Measurements from ENCODE around the gene SNX24. TPM values are rescaled to one million over a fixed set of nuclear protein-coding genes. Genes with fewer than 3 reads are reported as not detected.

The SNX24 gene
- total and polyA plus RNA-seq, 4 donors, result 6.3 to 10.1 (median 9.1) TPM

- TF ChIP-seq MAX (IDR thresholded peaks at IDR 0.05) (no peak), GABPA (IDR thresholded peaks at IDR 0.05 in 1 of 2, conservative IDR thresholded peaks at IDR 0.05 in 1 of 2) (no peak)
Observed at GRCh38 chr5:122959740-122960445, 114.5 kb downstream of the SNX24 start (continued).

GRCh38 chr5:122963305-122963704 is 117.9 kb downstream of the SNX24 start:
- Histone ChIP-seq H3K9me3 (ENCODE audit: control insufficient read depth in 4 of 4, low read length in 3 of 4) (no peaks in the 10 kb centered on the region), H3K27ac (ENCODE audit: low read depth in 1 of 2, low read length in 2 of 2) (no peak overlapping the region), H3K36me3 (ENCODE audit: control insufficient read depth in 4 of 4, insufficient read depth in 3 of 4, low read depth in 1 of 4, low read length in 3 of 4) (no peaks in the 10 kb centered on the region), H3K4me1 (ENCODE audit: control insufficient read depth in 4 of 4, insufficient read depth in 4 of 4, low read length in 3 of 4) (peaks cover 0 to 3% (median 0%) of the 10 kb centered on the region in 4 donors), H3K4me3 (ENCODE audit: low read depth in 1 of 3, low read length in 3 of 3) (no peak overlapping the region), H3K9ac (ENCODE audit: low read depth in 1 of 2, low read length in 2 of 2) (no peak overlapping the region), H3K27me3 (ENCODE audit: control insufficient read depth in 4 of 4, insufficient read depth in 4 of 4, low read length in 3 of 4) (no peaks in the 10 kb centered on the region)
- no peak for DNase-seq (ENCODE audit: low spot score)
- TF ChIP-seq YY1 (IDR thresholded peaks at IDR 0.05) (no peak), EGR1 (IDR thresholded peaks at IDR 0.05; ENCODE audit: low read depth in 2 of 2) (no peak), ZBTB33 (IDR thresholded peaks at IDR 0.05) (no peak), ATF3 (IDR thresholded peaks at IDR 0.05) (no peak), REST (IDR thresholded peaks at IDR 0.05) (no peak), RAD21 (IDR thresholded peaks at IDR 0.05) (no peak)

- no peak for TF ChIP-seq FOXA2 (IDR thresholded peaks at IDR 0.05)
- no peak overlapping the region for H3K4me3 ChIP-seq (ENCODE audit: low read depth in 1 of 3, low read length in 3 of 3)
- no peaks in the 10 kb centered on the region for H3K36me3 ChIP-seq (ENCODE audit: control insufficient read depth in 4 of 4, insufficient read depth in 3 of 4, low read depth in 1 of 4, low read length in 3 of 4)
- DNase-seq (ENCODE audit: low spot score), result no peak
- no peak overlapping the region for H3K27ac ChIP-seq (ENCODE audit: low read depth in 1 of 2, low read length in 2 of 2)
- 86% methylated on average over 1 of the region's 1 CpG for WGBS
- no peaks in the 10 kb centered on the region for H3K9me3 ChIP-seq (ENCODE audit: control insufficient read depth in 4 of 4, low read length in 3 of 4)
- no peaks in the 10 kb centered on the region for H3K4me1 ChIP-seq (ENCODE audit: control insufficient read depth in 4 of 4, insufficient read depth in 4 of 4, low read length in 3 of 4)
- H3K9ac ChIP-seq (ENCODE audit: low read depth in 1 of 2, low read length in 2 of 2), result no peak overlapping the region
- H3K27me3 ChIP-seq (ENCODE audit: control insufficient read depth in 4 of 4, insufficient read depth in 4 of 4, low read length in 3 of 4), result no peaks in the 10 kb centered on the region
Observed at GRCh38 chr5:122965111-122965510, 119.7 kb downstream of the SNX24 start.
